Endothelial cell of umbilical vein (primary cell): ENCODE data around the gene EIF2B5. TPM values are rescaled to one million over a fixed set of nuclear protein-coding genes. Genes with fewer than 3 reads are reported as not detected.

Experiments
- BruUV-seq: library from RNA; stranded (reverse); fragments of 400-500 nt; replicated peaks from 2 replicates; lab custom pipeline; 2021; lab: Mats Ljungman, UMichigan
- CTCF ChIA-PET: fragments of 300-600, 350-600 bp; sonication (Branson Sonifier 250); formaldehyde crosslinking; loops from one replicate; lab custom pipeline; 2021; ENCODE audit warnings: antibody characterized with exemption, inconsistent platforms; lab: Charles Lee
- POLR2A ChIA-PET: fragments of 300-600, 350-600 bp; sonication (Branson Sonifier 250); formaldehyde crosslinking; loops from one replicate; lab custom pipeline; 2021; ENCODE audit warnings: antibody characterized with exemption, inconsistent platforms; lab: Charles Lee
- DNase-seq: peaks from one replicate; pipeline ENCODE4 v3.0.0-alpha.2; 2011; ENCODE audit warnings: low read depth, low spot score
- FAIRE-seq: peaks from 2 replicates; lab custom pipeline; 2011; peaks lifted over from hg19 to GRCh38; lab: Jason Lieb, UNC
- H2AFZ ChIP-seq: 2 replicates; pipeline ENCODE4 v1.6.0; 2012; ENCODE audit warnings: low read depth, low read length, control low read depth, inconsistent platforms
- H3K27ac ChIP-seq: 2 replicates; pipeline ENCODE4 v1.5.1; 2011; ENCODE audit warnings: low read depth, mild to moderate bottlenecking, control low read depth, low read length, moderate library complexity; ENCODE audit not compliant: insufficient read depth
- H3K27me3 ChIP-seq, 2 experiments: 2 replicates each; pipeline versions ENCODE4 v1.6.0 to v1.6.1; 2011; ENCODE audit warnings: low read length in 2 of 2, mixed read lengths in 1 of 2; ENCODE audit not compliant: control insufficient read depth in 2 of 2, insufficient read depth in 2 of 2
- H3K36me3 ChIP-seq, 2 experiments: 2 replicates in 1 of 2; 3 replicates in 1 of 2; pipeline ENCODE4 v1.5.1; 2011; ENCODE audit warnings: low read length in 2 of 2, mild to moderate bottlenecking in 1 of 2, moderate library complexity in 1 of 2; ENCODE audit not compliant: control insufficient read depth in 2 of 2, insufficient read depth in 2 of 2; ENCODE audit errors: extremely low read depth in 1 of 2
- H3K4me1 ChIP-seq: 3 replicates; pipeline ENCODE4 v1.5.1; 2011; ENCODE audit warnings: mild to moderate bottlenecking, low read length; ENCODE audit not compliant: control insufficient read depth, insufficient read depth; ENCODE audit errors: extremely low read depth
- H3K4me2 ChIP-seq: 2 replicates; pipeline ENCODE4 v1.6.1; 2011; ENCODE audit warnings: low read length, control low read depth, mixed read lengths; ENCODE audit not compliant: insufficient read depth
- H3K4me3 ChIP-seq, 3 experiments: fragments of 200-600 bp in 1 of 3; sonication (generic), shearing (Covaris generic) in 1 of 3; replicated peaks in 1 of 3; 2 replicates each; pipeline ENCODE4 v1.5.1; 2011 to 2016; ENCODE audit warnings: control low read depth in 3 of 3, low read length in 3 of 3, mild to moderate bottlenecking in 2 of 3, inconsistent platforms in 1 of 3, low read depth in 1 of 3, moderate library complexity in 1 of 3; ENCODE audit not compliant: insufficient read depth in 1 of 3
- H3K79me2 ChIP-seq: 2 replicates; pipeline ENCODE4 v1.6.0; 2012; ENCODE audit warnings: low read length, inconsistent platforms; ENCODE audit not compliant: control insufficient read depth, insufficient read depth
- H3K9ac ChIP-seq: replicated peaks from 2 replicates; pipeline ENCODE3; 2011; ENCODE audit warnings: low read length, control low read depth; ENCODE audit not compliant: insufficient read depth; ENCODE audit errors: extremely low read depth
- H3K9me1 ChIP-seq: replicated peaks from 3 replicates; pipeline ENCODE4 v1.6.0; 2011; ENCODE audit warnings: mild to moderate bottlenecking, low read length; ENCODE audit not compliant: control insufficient read depth, insufficient read depth; ENCODE audit errors: extremely low read depth
- H3K9me3 ChIP-seq: replicated peaks from 2 replicates; pipeline ENCODE4 v1.5.1; 2012; ENCODE audit warnings: low read length, inconsistent platforms; ENCODE audit not compliant: control insufficient read depth, insufficient read depth
- H4K20me1 ChIP-seq: replicated peaks from 2 replicates; pipeline ENCODE3; 2011; ENCODE audit warnings: mild to moderate bottlenecking, low read length; ENCODE audit not compliant: control insufficient read depth, insufficient read depth; ENCODE audit errors: extremely low read depth
- EZH2 ChIP-seq: IDR thresholded peaks from 2 replicates; pipeline ENCODE4 v1.6.1; 2012; ENCODE audit warnings: borderline replicate concordance, low read depth, mild to moderate bottlenecking, moderate library complexity, low read length, inconsistent platforms; ENCODE audit not compliant: severe bottlenecking
- FOS ChIP-seq: IDR thresholded peaks from 2 replicates; pipeline ENCODE4 v1.6.1; 2011; ENCODE audit warnings: mild to moderate bottlenecking, low read length, moderate library complexity, borderline replicate concordance; ENCODE audit not compliant: insufficient read depth
- MYC ChIP-seq: IDR thresholded peaks from one replicate; pipeline ENCODE4 v1.6.1; 2011; ENCODE audit warnings: mild to moderate bottlenecking, low read depth, low read length
- POLR2A ChIP-seq: IDR thresholded peaks from 2 replicates; pipeline ENCODE4 v1.6.1; 2012; ENCODE audit warnings: low read depth, mild to moderate bottlenecking, control low read depth, low read length
- POLR2AphosphoS5 ChIP-seq: IDR thresholded peaks from 2 replicates; pipeline ENCODE4 v1.6.1; 2012; ENCODE audit warnings: low read depth, mild to moderate bottlenecking, control low read depth, low read length, moderate library complexity; ENCODE audit not compliant: insufficient read depth
- dilution Hi-C: fragments of 300-500 bp; cut with MboI; formaldehyde crosslinking; loops from one replicate; pipeline ENCODE4 v1.15.0; 2019; ENCODE audit warnings: low sequenced_read_pairs; ENCODE audit not compliant: extremely low pct_ligation_motif_present
- intact Hi-C: fragments of 100-400 bp; cut with micrococcal nuclease; formaldehyde crosslinking; loops from one replicate; pipeline ENCODE4 v1.10.0; 2022
- polyA plus RNA-seq, 4 experiments: library from polyadenylated mRNA; depleted of rRNA in 3 of 4; stranded (reverse) in 3 of 4; unstranded in 1 of 4; fragments of >200 nt; gene quantifications; 2 replicates each; pipeline versions ENCODE4 v1.2.1 to v1.2.3, GENCODE V29; 2011 to 2012; ENCODE audit warnings: missing spikeins in 1 of 4
- total RNA-seq: library from RNA; stranded (reverse); gene quantifications from 2 replicates; pipeline ENCODE4 v1.2.3, GENCODE V29; 2021
- TF ChIP-seq, protein P1 (sequence below), 2 donors: IDR thresholded peaks; 1 replicate in 1 of 2; 2 replicates in 1 of 2; pipeline ENCODE4 v1.5.1; 2011; ENCODE audit warnings: low read length in 2 of 2, mild to moderate bottlenecking in 2 of 2, moderate library complexity in 2 of 2, control low read depth in 1 of 2, inconsistent platforms in 1 of 2, low read depth in 1 of 2; ENCODE audit not compliant: insufficient read depth in 1 of 2; ENCODE audit errors: extremely low read depth in 1 of 2
- TF ChIP-seq, protein P2 (sequence below): IDR thresholded peaks from 2 replicates; pipeline ENCODE4 v1.6.1; 2011; ENCODE audit not compliant: insufficient read depth, insufficient read length

The EIF2B5 gene
- total and polyA plus RNA-seq, 2 donors (not counting 3 experiments of a cell fraction or from before 2014, with no cell fraction given): 42.7 to 44.7 TPM

DNA sequence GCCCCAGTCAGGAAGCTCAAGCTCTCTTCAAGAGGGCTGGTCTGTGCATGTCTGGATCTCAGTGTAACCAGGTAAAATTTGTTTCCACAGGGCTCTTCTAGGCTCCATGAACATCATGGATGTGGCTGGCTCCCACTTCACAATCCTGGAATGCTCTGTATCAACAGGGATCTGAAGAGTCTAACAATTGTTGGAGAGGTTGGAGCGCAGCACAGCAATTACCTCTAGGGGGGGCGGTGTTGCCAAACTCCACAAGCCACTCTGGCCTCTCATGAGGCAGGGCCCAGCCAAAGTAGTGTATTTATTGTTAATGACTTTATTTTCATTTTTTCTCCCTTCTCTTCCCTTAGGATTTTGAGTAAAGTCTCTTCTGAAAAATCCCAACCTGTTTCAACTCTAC lies 6.1 kb upstream of the EIF2B5 start:
- Histone ChIP-seq H3K27ac (no peak overlapping the region), H3K9me3 (no peaks in the 10 kb centered on the region), H2AFZ (no peak overlapping the region), H4K20me1 (no peaks in the 10 kb centered on the region), H3K36me3 (no peaks in the 10 kb centered on the region), H3K4me2 (no peak overlapping the region), H3K79me2 (no peaks in the 10 kb centered on the region), H3K4me3 (no peak overlapping the region), H3K9me1 (no peaks in the 10 kb centered on the region), H3K9ac (no peak overlapping the region), H3K27me3 (no peaks in the 10 kb centered on the region), H3K4me1 (peaks cover 9% of the 10 kb centered on the region)
- POLR2A ChIA-PET: no interaction called here
- intact Hi-C loops: loop anchor here (1.0 kb wide), 1 partner anchor 121 kb away; no protein-coding TSS in a partner anchor
- CTCF ChIA-PET: interaction anchor here (0.9 kb wide), 1 partner anchor 112 kb away, joined by 4 read pairs; no protein-coding TSS in a partner anchor
- dilution Hi-C loops: no loop called here
- TF ChIP-seq POLR2AphosphoS5: no peak
- TF ChIP-seq EZH2: no peak
- TF ChIP-seq MYC: no peak
- TF ChIP-seq FOS: no peak
- TF ChIP-seq, protein P1, sequence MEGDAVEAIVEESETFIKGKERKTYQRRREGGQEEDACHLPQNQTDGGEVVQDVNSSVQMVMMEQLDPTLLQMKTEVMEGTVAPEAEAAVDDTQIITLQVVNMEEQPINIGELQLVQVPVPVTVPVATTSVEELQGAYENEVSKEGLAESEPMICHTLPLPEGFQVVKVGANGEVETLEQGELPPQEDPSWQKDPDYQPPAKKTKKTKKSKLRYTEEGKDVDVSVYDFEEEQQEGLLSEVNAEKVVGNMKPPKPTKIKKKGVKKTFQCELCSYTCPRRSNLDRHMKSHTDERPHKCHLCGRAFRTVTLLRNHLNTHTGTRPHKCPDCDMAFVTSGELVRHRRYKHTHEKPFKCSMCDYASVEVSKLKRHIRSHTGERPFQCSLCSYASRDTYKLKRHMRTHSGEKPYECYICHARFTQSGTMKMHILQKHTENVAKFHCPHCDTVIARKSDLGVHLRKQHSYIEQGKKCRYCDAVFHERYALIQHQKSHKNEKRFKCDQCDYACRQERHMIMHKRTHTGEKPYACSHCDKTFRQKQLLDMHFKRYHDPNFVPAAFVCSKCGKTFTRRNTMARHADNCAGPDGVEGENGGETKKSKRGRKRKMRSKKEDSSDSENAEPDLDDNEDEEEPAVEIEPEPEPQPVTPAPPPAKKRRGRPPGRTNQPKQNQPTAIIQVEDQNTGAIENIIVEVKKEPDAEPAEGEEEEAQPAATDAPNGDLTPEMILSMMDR (IDR thresholded peaks at IDR 0.05; ENCODE audit: extremely low read depth in 1 of 2, insufficient read depth in 1 of 2, low read depth in 1 of 2, low read length in 2 of 2): peak; percentile 41 to 45
- no peak for TF ChIP-seq POLR2A
- FAIRE-seq (peak; percentile 18), DNase-seq (peak; percentile 36)
- BruUV-seq: no TSS peak

DNA sequence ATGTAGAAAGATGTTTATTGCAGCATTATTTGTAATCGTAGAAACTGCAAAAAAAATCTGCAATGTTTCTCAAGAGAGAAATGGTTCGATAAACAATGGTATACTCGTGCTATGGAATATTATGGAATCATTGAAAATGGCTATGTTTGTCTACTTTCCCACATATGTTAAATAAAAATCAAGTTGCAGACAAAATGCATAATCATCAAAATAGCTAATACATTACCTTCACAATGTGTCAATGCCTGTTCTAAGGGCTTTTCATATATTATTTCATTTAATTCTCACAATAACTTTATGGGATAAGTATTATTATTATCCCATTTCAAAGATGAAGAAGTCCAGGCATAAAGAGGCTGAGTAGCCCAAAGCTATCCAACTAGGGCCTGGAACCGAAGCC lies 2.2 kb upstream of the EIF2B5 start:
- H3K9ac ChIP-seq: no peak overlapping the region
- H3K4me1 ChIP-seq: peaks cover 27% of the 10 kb centered on the region
- H3K79me2 ChIP-seq: peaks cover 30% of the 10 kb centered on the region
- intact Hi-C loops: no loop called here
- no peak overlapping the region for H3K4me2 ChIP-seq
- no peaks in the 10 kb centered on the region for H3K9me3 ChIP-seq
- H3K27me3 ChIP-seq: no peaks in the 10 kb centered on the region
- no peak overlapping the region for H3K27ac ChIP-seq
- CTCF ChIA-PET: no interaction called here
- dilution Hi-C loops: no loop called here
- FAIRE-seq (peak; percentile 18), DNase-seq (no peak)
- BruUV-seq: no TSS peak
- H3K36me3 ChIP-seq: peaks cover 0 to 3% of the 10 kb centered on the region in 2 experiments
- no peaks in the 10 kb centered on the region for H4K20me1 ChIP-seq
- H2AFZ ChIP-seq: no peak overlapping the region
- no peak overlapping the region for H3K4me3 ChIP-seq
- no peak for TF ChIP-seq EZH2
- TF ChIP-seq, protein P2, sequence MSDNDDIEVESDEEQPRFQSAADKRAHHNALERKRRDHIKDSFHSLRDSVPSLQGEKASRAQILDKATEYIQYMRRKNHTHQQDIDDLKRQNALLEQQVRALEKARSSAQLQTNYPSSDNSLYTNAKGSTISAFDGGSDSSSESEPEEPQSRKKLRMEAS: no peak
- TF ChIP-seq MYC: no peak
- TF ChIP-seq, protein P1 (IDR thresholded peaks at IDR 0.05; ENCODE audit: extremely low read depth in 1 of 2, insufficient read depth in 1 of 2, low read depth in 1 of 2, low read length in 2 of 2): no peak
- POLR2A ChIA-PET: no interaction called here
- no peaks in the 10 kb centered on the region for H3K9me1 ChIP-seq
